ENCODE data around the gene C2orf72.
"Not testable (repeated sequence)": the region's sequence is repeated elsewhere in the genome, so short reads cannot be mapped to it uniquely, and the experiment has no call there.

C2orf72 gene

GRCh38 chr2:231037202-231037730 is at the start of gene C2orf72:
Gene C2orf72 (plus strand): TSS chr2:231037523. CDS start chr2:231037566, 43 bp downstream.
- DNase-seq (ENCODE audit: low read depth, low spot score) = no peak

- no peak for DNase-seq (ENCODE audit: low read depth, low spot score)
Observed at GRCh38 chr2:230989731-230990130, 47.6 kb upstream of the C2orf72 start.

- DNase-seq (ENCODE audit: low read depth, low spot score) = no peak
Observed at GRCh38 chr2:230990131-230990898, 47.0 kb upstream of the C2orf72 start.

- no peak for DNase-seq (ENCODE audit: low read depth, low spot score)
Observed at GRCh38 chr2:230990899-230991150, 46.5 kb upstream of the C2orf72 start.

GRCh38 chr2:230991598-230991997 is 45.7 kb upstream of the C2orf72 start:
- no peak for DNase-seq (ENCODE audit: low read depth, low spot score)

- no peak for DNase-seq (ENCODE audit: low read depth, low spot score)
Observed at GRCh38 chr2:230995821-230996220, 41.5 kb upstream of the C2orf72 start, which contains the start of gene SPATA3. Gene SPATA3 (plus strand): TSS chr2:230996121. CDS start chr2:230996234, 113 bp downstream.

- no peak for DNase-seq (ENCODE audit: low read depth, low spot score)
Observed at GRCh38 chr2:230996661-230997060, 40.7 kb upstream of the C2orf72 start.

GRCh38 chr2:230998882-230999281 is 38.4 kb upstream of the C2orf72 start:
- DNase-seq (ENCODE audit: low read depth, low spot score) = no peak

GRCh38 chr2:230999477-230999876 is 37.8 kb upstream of the C2orf72 start:
- DNase-seq (ENCODE audit: low read depth, low spot score) = no peak

GRCh38 chr2:231000211-231000904 is 37.0 kb upstream of the C2orf72 start:
- no peak for DNase-seq (ENCODE audit: low read depth, low spot score)

- no peak for DNase-seq (ENCODE audit: low read depth, low spot score)
Observed at GRCh38 chr2:231001036-231001435, 36.3 kb upstream of the C2orf72 start.

- no peak for DNase-seq (ENCODE audit: low read depth, low spot score)
Observed at GRCh38 chr2:231001921-231002320, 35.4 kb upstream of the C2orf72 start.

GRCh38 chr2:231002641-231003040 is 34.7 kb upstream of the C2orf72 start:
- DNase-seq (ENCODE audit: low read depth, low spot score) = no peak

GRCh38 chr2:231003186-231003585 is 34.1 kb upstream of the C2orf72 start:
- DNase-seq (ENCODE audit: low read depth, low spot score) = no peak

- DNase-seq (ENCODE audit: low read depth, low spot score) = not testable (repeated sequence)
Observed at GRCh38 chr2:231004930-231005329, 32.4 kb upstream of the C2orf72 start.

GRCh38 chr2:231007286-231008098 is 29.8 kb upstream of the C2orf72 start:
- DNase-seq (ENCODE audit: low read depth, low spot score) = no peak

GRCh38 chr2:231008131-231008530 is 29.2 kb upstream of the C2orf72 start:
- no peak for DNase-seq (ENCODE audit: low read depth, low spot score)

- DNase-seq (ENCODE audit: low read depth, low spot score) = no peak
Observed at GRCh38 chr2:231009236-231009919, 27.9 kb upstream of the C2orf72 start.

GRCh38 chr2:231010201-231010730 is 27.1 kb upstream of the C2orf72 start:
- DNase-seq (ENCODE audit: low read depth, low spot score) = no peak

GRCh38 chr2:231011526-231011925 is 25.8 kb upstream of the C2orf72 start:
- no peak for DNase-seq (ENCODE audit: low read depth, low spot score)

- DNase-seq (ENCODE audit: low read depth, low spot score) = no peak
Observed at GRCh38 chr2:231012463-231012862, 24.9 kb upstream of the C2orf72 start.

Data from iPS DF 19.7 (cell line).